GM12801 (cell line): ENCODE results near the gene NDUFA11.

Source experiments
- CTCF ChIP-seq: IDR thresholded peaks from one replicate; pipeline ENCODE4 v1.5.1; 2011; ENCODE audit warnings: control low read depth; ENCODE audit not compliant: insufficient read length; ENCODE audit errors: extremely low read depth

Gene NDUFA11

GRCh38 chr19:5880196-5880595 lies 23.4 kb downstream of the NDUFA11 start:
- no peak for TF ChIP-seq CTCF

- no peak for TF ChIP-seq CTCF
These were observed 25.7 kb downstream of the NDUFA11 start for GRCh38 chr19:5877882-5878281.

- no peak for TF ChIP-seq CTCF
These were observed 26.2 kb downstream of the NDUFA11 start for GRCh38 chr19:5877427-5877826.

- no peak for TF ChIP-seq CTCF
These were observed 29.9 kb downstream of the NDUFA11 start for GRCh38 chr19:5873617-5874199.

DNA sequence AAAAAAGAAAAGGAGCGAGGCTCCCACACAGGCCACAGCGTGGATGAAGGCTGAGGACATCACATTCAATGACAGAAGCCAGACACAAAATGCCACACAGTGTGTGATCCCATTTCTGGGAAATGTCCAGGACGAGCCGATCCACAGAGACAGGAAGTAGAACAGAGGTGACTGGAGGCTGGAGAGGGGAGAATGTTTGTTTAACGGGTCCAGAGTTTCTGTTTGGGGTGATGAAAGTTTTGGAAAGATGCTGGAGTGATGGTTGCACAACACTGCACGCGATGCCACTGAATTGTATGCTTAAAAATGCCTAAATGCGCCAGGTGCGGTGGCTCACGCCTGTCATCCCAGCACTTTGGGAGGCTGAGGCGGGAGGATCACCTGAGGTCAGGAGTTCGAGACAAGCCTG lies 32.6 kb downstream of the NDUFA11 start:
- TF ChIP-seq CTCF: no peak

GRCh38 chr19:5867201-5868136 lies 36.1 kb downstream of the NDUFA11 start:
- no peak for TF ChIP-seq CTCF

DNA sequence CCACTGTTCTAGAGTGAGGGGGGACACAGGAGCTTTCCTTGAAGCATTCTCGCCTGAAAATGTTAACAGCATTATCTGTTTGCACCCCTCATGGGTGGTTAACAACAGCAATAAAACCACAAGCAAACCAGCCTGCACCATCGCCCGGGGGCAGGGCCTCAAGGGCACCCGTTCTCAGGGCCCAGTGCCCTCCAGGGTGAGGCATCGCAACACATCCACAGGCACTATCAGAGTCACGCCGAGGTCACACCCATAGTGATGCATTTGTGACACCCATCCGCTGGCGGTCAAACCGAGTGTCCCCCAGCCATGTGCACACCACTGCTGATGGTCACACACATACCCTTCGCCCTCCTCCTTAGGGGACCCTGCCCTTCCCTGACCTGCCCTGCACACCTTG lies 37.8 kb downstream of the NDUFA11 start:
- TF ChIP-seq CTCF: no peak
